Mesodermal cell (in vitro differentiated cells): ENCODE results near the gene SRD5A1.

ENCODE experiments used
- H3K27ac ChIP-seq: 2 replicates; pipeline ENCODE4 v1.7.0; 2013; ENCODE audit warnings: mild to moderate bottlenecking, low read depth, low read length, moderate library complexity; ENCODE audit not compliant: severe bottlenecking
- H3K36me3 ChIP-seq: 2 replicates; pipeline ENCODE4 v1.7.1; 2013; ENCODE audit warnings: mild to moderate bottlenecking, low read length, moderate library complexity; ENCODE audit not compliant: control insufficient read depth, insufficient read depth
- H3K4me1 ChIP-seq: one replicate; pipeline ENCODE4 v1.7.1; 2013; ENCODE audit warnings: mild to moderate bottlenecking, low read length; ENCODE audit not compliant: insufficient read depth, control insufficient read depth, poor library complexity, severe bottlenecking
- H3K4me3 ChIP-seq: 2 replicates; pipeline ENCODE4 v1.7.0; 2013; ENCODE audit warnings: low read length, control low read depth, mild to moderate bottlenecking; ENCODE audit not compliant: insufficient read depth, poor library complexity, severe bottlenecking; ENCODE audit errors: extremely low read depth
- H3K9me3 ChIP-seq: 2 replicates; pipeline ENCODE4 v1.7.1; 2013; ENCODE audit warnings: mild to moderate bottlenecking, low read length, moderate library complexity; ENCODE audit not compliant: control insufficient read depth
- WGBS, 2 experiments: methylation state at CpG; one replicate each; pipeline ENCODE4 v1.1.5; 2013; ENCODE audit warnings: missing lambda C conversion rate in 2 of 2; ENCODE audit not compliant: insufficient coverage in 2 of 2; 5-methylcytosine and 5-hydroxymethylcytosine counted together

SRD5A1 gene

GRCh38 chr5:6604341-6604740 lies 28.9 kb upstream of the SRD5A1 start:
- WGBS, 2 experiments: 83 to 100% methylated on average over 2 of the region's 6 CpGs
- no peaks in the 10 kb centered on the region for H3K9me3 ChIP-seq
- no peaks in the 10 kb centered on the region for H3K4me1 ChIP-seq
- H3K36me3 ChIP-seq: peaks cover 98% of the 10 kb centered on the region
- H3K27ac ChIP-seq: no peak overlapping the region
- H3K4me3 ChIP-seq: no peak overlapping the region

GRCh38 chr5:6604946-6605345 lies 28.3 kb upstream of the SRD5A1 start:
- no peaks in the 10 kb centered on the region for H3K4me1 ChIP-seq
- 93 to 99% methylated on average over 9 to 12 of the region's 12 CpGs for WGBS, 2 experiments
- H3K36me3 ChIP-seq: peaks cover 98% of the 10 kb centered on the region
- no peaks in the 10 kb centered on the region for H3K9me3 ChIP-seq
- H3K27ac ChIP-seq: no peak overlapping the region
- H3K4me3 ChIP-seq: no peak overlapping the region

DNA sequence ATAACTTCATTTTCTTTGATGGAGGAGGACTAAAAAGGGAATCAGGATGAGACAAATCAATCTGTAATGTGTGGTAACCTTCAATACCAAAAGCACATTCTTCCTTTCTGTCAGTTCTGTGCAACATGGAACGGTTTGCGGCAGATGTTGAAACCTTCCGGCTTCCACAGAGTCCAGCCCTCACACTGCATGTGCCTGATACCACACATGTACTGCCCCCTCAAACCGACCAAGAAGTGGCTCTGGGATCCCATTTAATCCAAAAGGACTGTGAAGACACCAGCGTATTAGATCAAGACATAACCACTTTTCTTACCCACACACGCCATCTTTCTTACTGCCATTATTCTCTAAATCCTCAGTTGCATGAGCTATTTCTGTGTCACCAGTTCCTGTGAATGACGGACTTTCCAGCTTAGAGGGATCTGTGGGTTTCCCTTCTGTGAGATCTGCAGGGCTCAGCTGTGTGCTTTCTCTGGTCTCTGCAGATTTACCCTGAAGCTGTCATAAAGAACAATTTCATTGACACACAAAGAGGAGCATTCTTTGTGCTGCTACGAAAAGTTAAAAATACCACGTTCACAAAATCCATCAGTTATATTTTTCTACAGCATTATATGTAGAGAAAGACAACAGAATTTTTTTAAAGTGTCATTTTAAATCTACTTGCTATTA lies 26.2 kb upstream of the SRD5A1 start:
- peaks cover 98% of the 10 kb centered on the region for H3K36me3 ChIP-seq
- no peak overlapping the region for H3K27ac ChIP-seq
- no peaks in the 10 kb centered on the region for H3K9me3 ChIP-seq
- WGBS, 2 experiments: 88 to 92% methylated on average over 5 to 6 of the region's 9 CpGs
- H3K4me1 ChIP-seq: no peaks in the 10 kb centered on the region
- no peak overlapping the region for H3K4me3 ChIP-seq

- Histone ChIP-seq H3K4me1 (no peaks in the 10 kb centered on the region), H3K4me3 (no peak overlapping the region), H3K9me3 (no peaks in the 10 kb centered on the region), H3K36me3 (peaks cover 98% of the 10 kb centered on the region), H3K27ac (no peak overlapping the region)
- WGBS, 2 experiments: 95 to 96% methylated on average over 4 to 5 of the region's 5 CpGs
Measured at GRCh38 chr5:6607559-6607936, 25.7 kb upstream of the SRD5A1 start.

DNA sequence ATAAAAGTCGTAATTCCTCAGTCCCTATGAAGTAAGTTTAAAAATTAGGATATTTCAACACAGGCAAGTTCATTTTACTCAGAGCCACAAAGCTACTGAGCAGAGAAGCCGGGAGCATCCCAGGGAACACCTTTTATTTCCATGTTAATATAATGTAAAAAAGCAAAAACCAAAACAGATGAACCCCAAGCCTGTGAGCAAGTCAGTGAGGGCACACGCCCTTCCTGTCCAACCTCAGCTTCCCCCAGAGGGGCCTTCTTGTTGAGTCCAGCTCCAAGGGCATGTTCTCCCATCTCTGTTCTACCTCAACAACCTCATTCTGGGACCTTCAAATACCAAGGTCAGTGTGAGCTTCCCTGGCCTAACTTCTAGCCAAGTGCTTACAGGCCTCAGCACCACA lies 25.2 kb upstream of the SRD5A1 start:
- H3K4me3 ChIP-seq: no peak overlapping the region
- H3K9me3 ChIP-seq: no peaks in the 10 kb centered on the region
- H3K27ac ChIP-seq: no peak overlapping the region
- WGBS, 2 experiments: 100% methylated on average over 1 of the region's 3 CpGs; no CpG with 5 or more reads in 1 of the 2 experiments
- no peaks in the 10 kb centered on the region for H3K4me1 ChIP-seq
- peaks cover 98% of the 10 kb centered on the region for H3K36me3 ChIP-seq

DNA sequence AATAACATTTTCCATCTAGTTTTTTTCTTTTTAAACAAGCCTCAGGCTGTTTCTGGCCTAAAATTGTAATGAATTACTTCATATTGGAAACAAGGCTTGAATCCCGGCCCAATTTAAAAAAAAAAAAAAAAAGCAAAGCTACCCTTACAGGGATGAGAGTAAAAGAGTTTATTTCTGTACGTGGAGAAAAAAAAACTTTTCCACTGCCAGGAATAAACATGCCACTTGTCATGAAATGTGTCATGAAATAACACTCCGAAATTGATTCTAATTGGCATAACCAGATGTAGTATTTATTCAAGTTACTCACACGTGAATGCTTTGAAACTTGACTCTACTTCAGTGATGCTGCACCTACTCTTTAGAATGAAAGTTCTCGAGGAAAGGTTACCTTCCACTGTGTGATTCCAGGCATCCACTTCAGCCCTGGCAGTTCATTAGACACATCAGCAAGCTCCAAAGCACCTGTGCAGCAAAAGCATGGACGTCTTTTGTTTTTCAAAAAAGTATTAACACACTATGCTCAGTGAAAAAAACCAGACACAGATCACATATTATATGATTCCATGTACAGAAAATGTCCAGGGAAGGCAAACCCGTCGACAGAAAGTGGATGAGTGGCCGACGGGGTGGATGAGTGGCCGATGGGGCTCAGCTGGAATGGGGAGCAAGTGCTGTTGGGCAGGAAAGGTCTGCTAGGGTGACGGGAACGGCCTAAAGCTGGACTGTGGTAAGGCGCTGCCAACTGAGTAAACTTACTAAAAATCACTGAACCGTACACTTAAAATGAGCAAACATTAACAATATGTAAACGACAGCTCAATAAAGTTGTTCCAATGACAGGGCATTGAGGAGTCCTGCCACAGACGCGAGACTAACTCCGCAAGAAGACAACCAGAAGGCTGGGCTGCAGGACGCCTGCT lies 21.6 kb upstream of the SRD5A1 start:
- H3K9me3 ChIP-seq: no peaks in the 10 kb centered on the region
- no peak overlapping the region for H3K27ac ChIP-seq
- no peak overlapping the region for H3K4me3 ChIP-seq
- peaks cover 96% of the 10 kb centered on the region for H3K36me3 ChIP-seq
- no peaks in the 10 kb centered on the region for H3K4me1 ChIP-seq
- WGBS, 2 experiments: 94 to 98% methylated on average over 17 of the region's 20 CpGs

GRCh38 chr5:6615034-6615815 lies 18.0 kb upstream of the SRD5A1 start:
- Histone ChIP-seq H3K36me3 (peaks cover 91% of the 10 kb centered on the region), H3K27ac (no peak overlapping the region), H3K4me1 (no peaks in the 10 kb centered on the region), H3K9me3 (no peaks in the 10 kb centered on the region), H3K4me3 (no peak overlapping the region)
- WGBS, 2 experiments: 97 to 100% methylated on average over 4 to 7 of the region's 8 CpGs

- 100% methylated on average over 2 of the region's 6 CpGs for WGBS, 2 experiments
- no peak overlapping the region for H3K27ac ChIP-seq
- no peaks in the 10 kb centered on the region for H3K9me3 ChIP-seq
- no peak overlapping the region for H3K4me3 ChIP-seq
- peaks cover 92% of the 10 kb centered on the region for H3K36me3 ChIP-seq
- H3K4me1 ChIP-seq: no peaks in the 10 kb centered on the region
Measured at GRCh38 chr5:6616632-6617031, 16.6 kb upstream of the SRD5A1 start.

GRCh38 chr5:6623228-6623627 lies 10.0 kb upstream of the SRD5A1 start:
- WGBS, 2 experiments: 87 to 90% methylated on average over 2 of the region's 4 CpGs
- no peaks in the 10 kb centered on the region for H3K9me3 ChIP-seq
- H3K4me3 ChIP-seq: no peak overlapping the region
- no peaks in the 10 kb centered on the region for H3K4me1 ChIP-seq
- no peak overlapping the region for H3K27ac ChIP-seq
- peaks cover 91% of the 10 kb centered on the region for H3K36me3 ChIP-seq

- Histone ChIP-seq H3K36me3 (peaks cover 93% of the 10 kb centered on the region), H3K27ac (no peak overlapping the region), H3K4me3 (no peak overlapping the region), H3K9me3 (no peaks in the 10 kb centered on the region), H3K4me1 (no peaks in the 10 kb centered on the region)
- 76 to 100% methylated on average over 1 to 3 of the region's 3 CpGs for WGBS, 2 experiments
Measured at GRCh38 chr5:6623941-6624340, 9.3 kb upstream of the SRD5A1 start.
